Subcutaneous adipose tissue (tissue), 4 donors: ENCODE data around the gene NGFR. TPM values are rescaled to one million over a fixed set of nuclear protein-coding genes. Genes with fewer than 3 reads are reported as not detected.

Experiments
- total RNA-seq, 4 donors: library from RNA; depleted of rRNA; stranded (reverse); fragments of >200 nt; gene quantifications; one replicate each; pipeline ENCODE4 v1.1.0, GENCODE V29; 2016
- TF ChIP-seq, protein P1 (sequence below): fragments of 450-650 bp; IDR thresholded peaks from one replicate; pipeline ENCODE4 v1.5.1; 2016; ENCODE audit warnings: low read depth, mild to moderate bottlenecking, control low read depth, antibody characterized with exemption, moderate library complexity

Gene NGFR
- total RNA-seq, 4 donors from 2014 or later = 0.51 to 2.8 (median 1.9) TPM

DNA sequence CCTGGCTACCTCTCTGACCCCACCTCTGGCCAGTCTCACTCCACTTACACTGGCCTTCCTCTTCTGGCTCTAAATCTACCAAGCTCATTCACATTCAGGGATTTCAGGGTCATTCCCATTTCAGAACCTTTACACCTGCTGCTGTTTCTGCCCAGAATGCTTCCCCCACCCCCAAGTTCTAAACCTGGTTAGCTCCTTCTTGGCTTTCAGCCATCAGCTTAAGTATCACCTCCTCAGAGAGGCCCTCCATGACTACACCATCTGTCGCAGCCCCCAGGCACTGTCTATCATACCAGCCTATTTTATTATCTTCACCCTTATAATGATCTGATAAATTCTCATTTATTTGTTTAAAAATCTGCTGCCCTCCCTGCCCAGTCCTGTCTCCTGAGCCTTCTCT is 23.3 kb upstream of the NGFR start:
- TF ChIP-seq, protein P1, sequence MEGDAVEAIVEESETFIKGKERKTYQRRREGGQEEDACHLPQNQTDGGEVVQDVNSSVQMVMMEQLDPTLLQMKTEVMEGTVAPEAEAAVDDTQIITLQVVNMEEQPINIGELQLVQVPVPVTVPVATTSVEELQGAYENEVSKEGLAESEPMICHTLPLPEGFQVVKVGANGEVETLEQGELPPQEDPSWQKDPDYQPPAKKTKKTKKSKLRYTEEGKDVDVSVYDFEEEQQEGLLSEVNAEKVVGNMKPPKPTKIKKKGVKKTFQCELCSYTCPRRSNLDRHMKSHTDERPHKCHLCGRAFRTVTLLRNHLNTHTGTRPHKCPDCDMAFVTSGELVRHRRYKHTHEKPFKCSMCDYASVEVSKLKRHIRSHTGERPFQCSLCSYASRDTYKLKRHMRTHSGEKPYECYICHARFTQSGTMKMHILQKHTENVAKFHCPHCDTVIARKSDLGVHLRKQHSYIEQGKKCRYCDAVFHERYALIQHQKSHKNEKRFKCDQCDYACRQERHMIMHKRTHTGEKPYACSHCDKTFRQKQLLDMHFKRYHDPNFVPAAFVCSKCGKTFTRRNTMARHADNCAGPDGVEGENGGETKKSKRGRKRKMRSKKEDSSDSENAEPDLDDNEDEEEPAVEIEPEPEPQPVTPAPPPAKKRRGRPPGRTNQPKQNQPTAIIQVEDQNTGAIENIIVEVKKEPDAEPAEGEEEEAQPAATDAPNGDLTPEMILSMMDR = no peak

DNA sequence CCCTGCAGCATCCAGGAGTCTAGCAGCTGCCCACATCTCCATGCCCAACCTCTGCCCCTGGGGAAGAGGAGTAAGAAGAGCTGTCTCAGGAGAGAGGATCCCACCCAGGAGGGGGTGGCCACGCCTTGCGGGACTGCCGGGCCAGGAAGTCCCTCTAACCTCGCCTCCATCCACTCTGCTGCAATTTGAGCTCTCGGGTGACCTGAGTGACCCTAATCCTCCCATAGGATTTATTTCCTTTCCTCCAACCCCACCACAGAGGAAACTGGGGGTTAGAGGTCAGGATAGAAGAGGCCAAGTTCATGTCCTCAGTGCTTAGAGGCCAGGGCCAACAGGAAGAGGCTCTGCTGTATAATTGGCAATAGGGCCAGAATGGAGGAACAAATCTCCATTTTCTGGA is 22.6 kb upstream of the NGFR start:
- TF ChIP-seq, protein P1 = no peak

DNA sequence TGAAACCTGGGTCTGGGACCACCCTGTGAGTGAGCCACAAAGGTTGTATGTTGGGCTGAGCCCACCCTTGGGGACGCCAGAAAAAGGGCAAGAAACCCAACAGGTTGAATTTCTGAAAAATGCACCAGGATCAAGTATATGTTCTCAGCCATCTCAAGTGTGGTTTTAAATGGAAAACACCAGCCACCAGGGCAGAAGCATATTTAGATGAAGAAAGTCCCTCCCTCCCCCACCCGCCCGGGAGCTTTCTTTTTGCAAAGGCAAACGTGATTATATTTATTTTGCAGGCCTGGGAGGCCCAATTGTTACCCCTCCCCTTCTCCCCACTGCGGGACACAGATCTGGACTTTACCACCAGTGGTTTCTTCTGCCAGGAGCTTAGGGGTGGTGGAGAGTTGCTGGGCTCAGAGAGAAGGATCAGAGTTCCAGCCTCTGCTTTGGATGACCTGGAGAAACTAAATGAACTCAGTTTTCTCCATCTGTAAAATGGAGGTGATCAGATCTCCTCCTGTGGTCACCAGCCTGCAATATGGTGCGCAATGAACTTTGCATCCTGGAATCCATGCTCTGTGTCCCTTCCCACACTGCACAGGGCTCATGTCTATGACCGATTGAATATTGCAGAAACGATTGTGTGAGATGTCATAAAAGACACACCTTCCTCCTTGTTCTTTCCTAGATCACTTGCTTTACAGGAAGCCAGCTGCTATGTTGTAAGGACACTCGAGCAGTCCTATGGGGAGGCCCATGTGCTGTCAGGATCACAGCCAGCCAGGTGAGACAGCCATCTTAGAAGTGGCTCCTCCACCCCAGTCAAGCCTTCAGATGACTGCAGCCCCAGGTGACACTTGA is 21.0 kb upstream of the NGFR start:
- TF ChIP-seq, protein P1 = no peak

DNA sequence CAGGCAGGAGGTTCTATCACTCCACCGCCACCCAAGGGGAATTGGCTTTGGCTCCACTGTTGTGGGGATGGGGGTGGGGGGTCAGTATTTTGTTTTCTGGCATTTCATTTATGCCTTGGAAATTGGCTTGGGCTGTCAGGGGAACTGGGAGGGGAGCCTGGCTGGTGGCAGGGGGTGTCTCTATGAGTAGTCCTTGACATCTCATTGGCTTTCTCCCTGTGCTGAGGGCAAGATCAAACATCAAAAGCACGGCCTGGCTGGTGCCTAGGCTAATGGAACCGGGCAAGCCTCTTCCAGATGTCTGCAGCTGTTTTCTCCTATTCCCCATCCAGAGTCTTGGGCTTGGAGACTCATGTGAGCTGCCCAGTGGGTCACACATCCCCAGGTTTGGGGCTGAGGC is 17.4 kb upstream of the NGFR start:
- TF ChIP-seq, protein P1 = no peak

DNA sequence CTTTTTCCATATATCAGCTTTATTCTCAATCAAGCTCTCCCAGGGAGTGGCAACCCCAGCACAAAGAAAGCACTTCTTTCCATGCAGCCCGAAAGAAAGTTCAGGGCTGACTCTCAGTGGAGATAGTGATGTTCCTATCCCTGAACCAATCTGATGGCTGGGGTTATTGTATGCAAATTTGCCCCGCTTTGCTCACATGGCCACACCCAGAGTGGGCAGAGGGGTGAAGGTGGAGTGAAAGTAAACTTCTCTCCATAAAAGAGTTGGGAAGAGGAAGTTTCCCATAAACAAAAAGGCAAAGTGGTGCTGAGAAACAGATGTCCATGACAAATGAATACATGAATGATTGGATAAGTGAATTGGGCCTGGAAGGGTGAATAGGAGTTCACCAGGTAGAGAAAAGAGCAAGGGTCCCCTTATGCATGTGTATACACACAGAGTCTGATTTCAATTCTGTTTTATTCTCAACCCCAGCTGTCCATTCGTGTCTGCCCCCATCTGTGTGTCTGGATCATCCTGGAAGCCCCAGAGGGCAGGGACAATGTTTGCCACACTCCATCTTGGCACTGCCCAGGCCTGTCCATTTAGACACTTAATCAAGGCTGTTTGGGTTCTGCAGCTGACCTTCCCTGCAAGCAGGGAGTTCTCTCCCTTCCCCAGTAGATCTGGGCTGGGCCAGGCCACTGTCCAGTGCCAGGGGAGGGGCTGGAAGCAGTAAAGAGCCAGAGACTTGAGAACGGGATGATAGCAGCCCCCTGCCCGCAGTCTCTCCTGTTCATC is 14.1 kb upstream of the NGFR start:
- TF ChIP-seq, protein P1 = no peak

DNA sequence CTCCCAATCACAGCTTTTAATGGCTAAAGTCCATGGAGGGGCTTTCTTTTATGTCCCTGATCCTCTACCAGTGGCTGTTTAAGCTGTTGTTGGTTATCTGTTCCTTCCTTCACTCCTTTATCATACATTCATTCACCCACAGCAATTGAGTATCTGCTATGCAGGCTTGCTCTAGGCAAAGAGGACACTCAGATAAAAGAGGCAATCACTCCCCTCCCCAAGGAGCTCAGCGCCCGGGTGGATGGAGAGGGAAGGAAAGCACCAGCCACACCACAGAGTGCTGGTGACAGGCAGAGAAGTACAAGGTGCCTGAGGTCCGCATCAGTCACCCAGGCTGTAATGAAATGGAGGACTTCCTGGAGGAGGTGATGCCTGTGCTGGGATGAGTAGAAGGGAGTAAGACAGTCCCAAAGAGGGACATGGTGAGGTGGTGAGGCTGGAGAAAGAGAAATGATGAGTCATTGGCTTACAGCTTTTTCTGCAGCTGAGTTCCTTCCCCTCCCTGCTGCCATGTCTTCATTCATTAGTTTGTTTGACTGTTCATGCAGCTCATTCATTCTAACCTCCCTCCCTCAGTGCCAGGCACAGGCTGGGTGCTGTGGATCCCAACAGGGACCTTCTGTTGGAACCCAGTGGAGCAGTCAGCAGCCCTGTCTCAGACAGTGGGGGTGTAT is 12.8 kb upstream of the NGFR start:
- TF ChIP-seq, protein P1 = no peak
